IMR-90 (cell line): ENCODE results near the gene SSBP2. TPM values are rescaled to one million over a fixed set of nuclear protein-coding genes. Genes with fewer than 3 reads are reported as not detected.
A peak's percentile ranks its signal among the peaks of the same experiment; 100 is the strongest.

Experiments
- ATAC-seq: fragments of 200-7000 bp; cut with Tn5 transposase; 2 replicates; pipeline ENCODE4 v1.9.1; 2020; ENCODE audit warnings: low read depth, mild to moderate bottlenecking, moderate library complexity
- BruUV-seq: library from RNA; stranded (reverse); fragments of 400-500 nt; replicated peaks from 2 replicates; lab custom pipeline; 2021; lab: Mats Ljungman, UMichigan
- CTCF ChIA-PET: fragments of 300-600 bp; formaldehyde crosslinking; extraction: SDS; loops from one replicate; lab custom pipeline; 2021; ENCODE audit warnings: antibody characterized with exemption; lab: Yijun Ruan, JAX
- POLR2A ChIA-PET: fragments of 300-600 bp; sonication (Branson Sonifier 250); formaldehyde crosslinking; loops from one replicate; lab custom pipeline; 2022; ENCODE audit warnings: antibody characterized with exemption; ENCODE audit not compliant: unreplicated experiment; lab: Charles Lee
- DNase-seq: peaks from one replicate; pipeline ENCODE4 v3.0.0; 2013
- H2AFZ ChIP-seq: replicated peaks from 2 replicates; pipeline ENCODE3; 2013; ENCODE audit warnings: low read length, mild to moderate bottlenecking; ENCODE audit not compliant: poor library complexity
- H2AK5ac ChIP-seq: 2 replicates; pipeline ENCODE4 v1.6.1; 2013; ENCODE audit warnings: low read depth, low read length, inconsistent platforms
- H2AK9ac ChIP-seq: replicated peaks from 2 replicates; pipeline ENCODE3; 2013; ENCODE audit warnings: mild to moderate bottlenecking, low read depth, low read length, moderate library complexity; ENCODE audit not compliant: poor library complexity
- H2BK120ac ChIP-seq: 2 replicates; pipeline ENCODE4 v1.6.1; 2013; ENCODE audit warnings: low read depth, low read length, inconsistent platforms
- H2BK15ac ChIP-seq: 3 replicates; pipeline ENCODE4 v1.6.1; 2013; ENCODE audit warnings: low read depth, low read length, inconsistent platforms
- H2BK20ac ChIP-seq: 2 replicates; pipeline ENCODE4 v1.6.1; 2013; ENCODE audit warnings: low read depth, mild to moderate bottlenecking, inconsistent platforms, low read length, moderate library complexity
- H2BK5ac ChIP-seq: 2 replicates; pipeline ENCODE4 v1.6.1; 2013; ENCODE audit warnings: mild to moderate bottlenecking, low read depth, low read length, inconsistent platforms; ENCODE audit not compliant: poor library complexity, severe bottlenecking
- H3K14ac ChIP-seq: replicated peaks from 2 replicates; pipeline ENCODE4 v1.6.1; 2013; ENCODE audit warnings: low read depth, low read length, inconsistent platforms
- H3K18ac ChIP-seq: 2 replicates; pipeline ENCODE4 v1.6.1; 2013; ENCODE audit warnings: low read depth, low read length, control low read depth
- H3K23ac ChIP-seq: 2 replicates; pipeline ENCODE4 v1.6.1; 2013; ENCODE audit warnings: low read depth, low read length, inconsistent platforms
- H3K27ac ChIP-seq: 2 replicates; pipeline ENCODE4 v1.5.1; 2013; ENCODE audit warnings: mild to moderate bottlenecking, control low read depth, low read length; ENCODE audit not compliant: insufficient read depth
- H3K27me3 ChIP-seq: 2 replicates; pipeline ENCODE4 v1.6.1; 2013; ENCODE audit warnings: low read length; ENCODE audit not compliant: control insufficient read depth, insufficient read depth
- H3K36me3 ChIP-seq: 2 replicates; pipeline ENCODE4 v1.6.1; 2013; ENCODE audit warnings: low read length, mixed read lengths; ENCODE audit not compliant: control insufficient read depth, insufficient read depth
- H3K4ac ChIP-seq: 2 replicates; pipeline ENCODE4 v1.6.1; 2013; ENCODE audit warnings: low read depth, low read length, inconsistent platforms
- H3K4me1 ChIP-seq: 2 replicates; pipeline ENCODE4 v1.6.1; 2013; ENCODE audit warnings: low read length, mixed read lengths; ENCODE audit not compliant: control insufficient read depth, insufficient read depth
- H3K4me2 ChIP-seq: 2 replicates; pipeline ENCODE4 v1.6.1; 2013; ENCODE audit warnings: low read depth, mild to moderate bottlenecking, control low read depth, low read length, moderate library complexity
- H3K4me3 ChIP-seq: 2 replicates; pipeline ENCODE4 v1.5.1; 2013; ENCODE audit warnings: low read depth, mild to moderate bottlenecking, control low read depth, low read length, moderate library complexity; ENCODE audit not compliant: insufficient read depth
- H3K56ac ChIP-seq: 2 replicates; pipeline ENCODE4 v1.6.1; 2013; ENCODE audit warnings: low read length, inconsistent platforms; ENCODE audit not compliant: insufficient read depth; ENCODE audit errors: extremely low read depth
- H3K79me1 ChIP-seq, 2 experiments: 2 replicates each; pipeline ENCODE4 v1.6.1; 2013; ENCODE audit warnings: low read length in 2 of 2, inconsistent platforms in 1 of 2, low read depth in 1 of 2
- H3K9ac ChIP-seq: 2 replicates; pipeline ENCODE4 v1.6.1; 2013; ENCODE audit warnings: low read depth, low read length, control low read depth
- H3K9me1 ChIP-seq: 2 replicates; pipeline ENCODE4 v1.6.1; 2013; ENCODE audit warnings: low read length, inconsistent platforms; ENCODE audit not compliant: insufficient read depth
- H3K9me3 ChIP-seq: 2 replicates; pipeline ENCODE4 v1.6.1; 2013; ENCODE audit warnings: low read length; ENCODE audit not compliant: control insufficient read depth, insufficient read depth
- H4K20me1 ChIP-seq: 2 replicates; pipeline ENCODE4 v1.6.1; 2013; ENCODE audit warnings: low read length, inconsistent platforms; ENCODE audit not compliant: insufficient read depth
- H4K5ac ChIP-seq: 2 replicates; pipeline ENCODE4 v1.6.1; 2013; ENCODE audit warnings: mild to moderate bottlenecking, low read depth, low read length, control low read depth
- H4K8ac ChIP-seq, 2 experiments: 2 replicates each; pipeline ENCODE4 v1.6.1; 2013; ENCODE audit warnings: low read depth in 2 of 2, low read length in 2 of 2, control low read depth in 1 of 2, inconsistent platforms in 1 of 2
- H4K91ac ChIP-seq: 2 replicates; pipeline ENCODE4 v1.6.1; 2013; ENCODE audit warnings: low read depth, low read length, inconsistent platforms; ENCODE audit not compliant: insufficient read depth
- BHLHE40 ChIP-seq: fragments of 150-350 bp; IDR thresholded peaks from 2 replicates; pipeline ENCODE4 v1.6.1; 2016; ENCODE audit warnings: mild to moderate bottlenecking, low read depth, low read length
- CEBPB ChIP-seq: IDR thresholded peaks from 2 replicates; pipeline ENCODE4 v1.6.1; 2012; ENCODE audit warnings: low read depth, low read length, improper control_type of control experiment
- CHD1 ChIP-seq: IDR thresholded peaks from 2 replicates; pipeline ENCODE4 v1.6.1; 2012; ENCODE audit warnings: low read depth, low read length, improper control_type of control experiment
- MAFK ChIP-seq: IDR thresholded peaks from 2 replicates; pipeline ENCODE4 v1.6.1; 2012; ENCODE audit warnings: low read depth, low read length, improper control_type of control experiment
- MAZ ChIP-seq: IDR thresholded peaks from 2 replicates; pipeline ENCODE4 v1.6.1; 2012; ENCODE audit warnings: low read depth, mild to moderate bottlenecking, low read length, improper control_type of control experiment, moderate library complexity, borderline replicate concordance
- MXI1 ChIP-seq: IDR thresholded peaks from 2 replicates; pipeline ENCODE4 v1.6.1; 2012; ENCODE audit warnings: low read depth, mild to moderate bottlenecking, low read length, moderate library complexity, borderline replicate concordance
- NFE2L2 ChIP-seq: fragments of 150-350 bp; IDR thresholded peaks from 2 replicates; pipeline ENCODE4 v1.6.1; 2016; ENCODE audit warnings: low read depth, mild to moderate bottlenecking, low read length
- POLR2A ChIP-seq: IDR thresholded peaks from 2 replicates; pipeline ENCODE4 v1.6.1; 2012; ENCODE audit warnings: mild to moderate bottlenecking, low read depth, low read length
- RAD21 ChIP-seq: IDR thresholded peaks from 2 replicates; pipeline ENCODE4 v1.6.1; 2012; ENCODE audit warnings: low read length, improper control_type of control experiment
- RCOR1 ChIP-seq: IDR thresholded peaks from 2 replicates; pipeline ENCODE4 v1.6.1; 2012; ENCODE audit warnings: mild to moderate bottlenecking, low read length, improper control_type of control experiment; ENCODE audit not compliant: insufficient replicate concordance
- RFX5 ChIP-seq: IDR thresholded peaks from 2 replicates; pipeline ENCODE4 v1.8.0; 2012; ENCODE audit warnings: low read depth, mild to moderate bottlenecking, low read length, moderate library complexity
- SMC3 ChIP-seq: fragments of 150-350 bp; IDR thresholded peaks from 2 replicates; pipeline ENCODE4 v1.6.1; 2016; ENCODE audit warnings: low read depth, mild to moderate bottlenecking, antibody characterized with exemption, low read length, moderate library complexity
- WGBS, 2 experiments: methylation state at CpG; one replicate each; pipeline versions ENCODE4 v1.1.5 to v1.1.7; 2013; ENCODE audit warnings: missing lambda C conversion rate in 2 of 2; ENCODE audit not compliant: insufficient read length in 1 of 2; ENCODE audit errors: extremely low coverage in 2 of 2; 5-methylcytosine and 5-hydroxymethylcytosine counted together
- dilution Hi-C: fragments of 300-500 bp; cut with HindIII; formaldehyde crosslinking; loops from one replicate; pipeline ENCODE4 v1.14.3; 2018; ENCODE audit warnings: low sequenced_read_pairs; ENCODE audit not compliant: unreplicated experiment
- in situ Hi-C: fragments of 300-500 bp; cut with MboI; formaldehyde crosslinking; loops from 3 replicates; pipeline ENCODE4 v1.14.3; 2019; ENCODE audit warnings: low sequenced_read_pairs, inconsistent platforms, mixed read lengths
- intact Hi-C: fragments of 100-400 bp; cut with micrococcal nuclease; formaldehyde crosslinking; loops from 2 replicates; pipeline ENCODE4 v1.10.0; 2022
- polyA plus RNA-seq, 3 experiments: library from polyadenylated mRNA; depleted of rRNA; stranded (reverse); fragments of >200 nt; gene quantifications; 2 replicates each; pipeline ENCODE4 v1.2.3, GENCODE V29; 2012; ENCODE audit warnings: low replicate concordance in 1 of 3
- total RNA-seq: library from RNA; depleted of rRNA; stranded (reverse); fragments of >200 nt; gene quantifications from 2 replicates; pipeline ENCODE4 v1.2.3, GENCODE V29; 2012
- TF ChIP-seq, protein P1 (sequence below): fragments of 150-350 bp; IDR thresholded peaks from 2 replicates; pipeline ENCODE4 v1.6.1; 2017; ENCODE audit warnings: mild to moderate bottlenecking, antibody characterized with exemption, low read length, low read depth
- TF ChIP-seq, protein P2 (sequence below): fragments of 150-350 bp; IDR thresholded peaks from 2 replicates; pipeline ENCODE4 v1.6.1; 2016; ENCODE audit warnings: low read depth, mild to moderate bottlenecking, low read length, moderate library complexity, borderline replicate concordance

The SSBP2 gene
- total and polyA plus RNA-seq, 2 of the 4 experiments (the other 2 are of a cell fraction) = 38.4 to 42.7 TPM

DNA sequence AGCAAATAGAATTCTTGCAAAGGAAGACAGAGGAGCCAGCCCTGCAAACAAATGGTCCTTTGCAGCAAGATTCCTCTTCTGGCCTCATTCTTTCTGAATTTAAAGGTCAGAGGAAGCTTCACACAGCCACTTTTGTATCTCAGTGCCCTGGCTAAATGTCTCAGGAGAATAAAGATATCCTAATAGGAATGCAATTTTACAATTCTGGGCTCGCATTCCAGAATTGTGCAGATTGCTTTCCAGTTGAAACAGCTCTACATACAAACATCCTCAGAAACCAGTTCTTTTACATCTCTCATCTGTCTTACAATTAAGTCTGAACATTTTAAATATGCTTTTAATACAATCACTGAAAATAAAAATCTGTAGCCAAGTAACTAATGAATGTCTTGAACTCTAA, 342.4 kb downstream of the SSBP2 start:
- Histone ChIP-seq H3K4me3 (no peak overlapping the region), H3K79me1 (no peaks in the 10 kb centered on the region), H4K91ac (no peak overlapping the region), H3K4me1 (no peaks in the 10 kb centered on the region; the same call in 1 of the 2 replicates), H3K27me3 (no peaks in the 10 kb centered on the region), H3K18ac (no peak overlapping the region), H2BK15ac (no peak overlapping the region), H3K14ac (peak overlapping the region; percentile 52), H2BK5ac (no peak overlapping the region), H4K8ac (no peak overlapping the region), H3K56ac (no peak overlapping the region), H3K23ac (peak overlapping the region; percentile 59; the same call in 1 of the 2 replicates), H4K20me1 (no peaks in the 10 kb centered on the region), H2AK9ac (no peak overlapping the region), H3K9me3 (no peaks in the 10 kb centered on the region), H3K36me3 (no peaks in the 10 kb centered on the region), H2BK20ac (no peak overlapping the region), H3K4me2 (no peak overlapping the region), H2AFZ (no peak overlapping the region), H3K9ac (no peak overlapping the region), H2AK5ac (no peak overlapping the region), H3K27ac (no peak overlapping the region), H3K4ac (no peak overlapping the region), H4K5ac (no peak overlapping the region), H2BK120ac (no peak overlapping the region), H3K9me1 (0 out of 2 replicates have a peak, but pooled peaks cover 3% of the 10 kb centered on the region)
- no CpG with 5 or more reads among the region's 1 CpG for WGBS, 2 experiments
- CTCF ChIA-PET = interaction anchor here (1.3 kb wide), 1 partner anchor 11 kb away, joined by 3 read pairs; no protein-coding TSS in a partner anchor
- ATAC-seq (peak; percentile 65), DNase-seq (no peak)
- dilution Hi-C loops = no loop called here
- no peak for TF ChIP-seq POLR2A
- TF ChIP-seq BHLHE40 = no peak
- no peak for TF ChIP-seq NFE2L2
- TF ChIP-seq, protein P1, sequence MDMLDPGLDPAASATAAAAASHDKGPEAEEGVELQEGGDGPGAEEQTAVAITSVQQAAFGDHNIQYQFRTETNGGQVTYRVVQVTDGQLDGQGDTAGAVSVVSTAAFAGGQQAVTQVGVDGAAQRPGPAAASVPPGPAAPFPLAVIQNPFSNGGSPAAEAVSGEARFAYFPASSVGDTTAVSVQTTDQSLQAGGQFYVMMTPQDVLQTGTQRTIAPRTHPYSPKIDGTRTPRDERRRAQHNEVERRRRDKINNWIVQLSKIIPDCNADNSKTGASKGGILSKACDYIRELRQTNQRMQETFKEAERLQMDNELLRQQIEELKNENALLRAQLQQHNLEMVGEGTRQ = no peak
- no peak for TF ChIP-seq SMC3
- no peak for TF ChIP-seq RCOR1
- no peak for TF ChIP-seq MAFK
- no peak for TF ChIP-seq MAZ
- TF ChIP-seq CHD1 = no peak
- no peak for TF ChIP-seq MXI1
- no peak for TF ChIP-seq CEBPB
- no peak for TF ChIP-seq RAD21
- TF ChIP-seq RFX5 = no peak
- TF ChIP-seq, protein P2, sequence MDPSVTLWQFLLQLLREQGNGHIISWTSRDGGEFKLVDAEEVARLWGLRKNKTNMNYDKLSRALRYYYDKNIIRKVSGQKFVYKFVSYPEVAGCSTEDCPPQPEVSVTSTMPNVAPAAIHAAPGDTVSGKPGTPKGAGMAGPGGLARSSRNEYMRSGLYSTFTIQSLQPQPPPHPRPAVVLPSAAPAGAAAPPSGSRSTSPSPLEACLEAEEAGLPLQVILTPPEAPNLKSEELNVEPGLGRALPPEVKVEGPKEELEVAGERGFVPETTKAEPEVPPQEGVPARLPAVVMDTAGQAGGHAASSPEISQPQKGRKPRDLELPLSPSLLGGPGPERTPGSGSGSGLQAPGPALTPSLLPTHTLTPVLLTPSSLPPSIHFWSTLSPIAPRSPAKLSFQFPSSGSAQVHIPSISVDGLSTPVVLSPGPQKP = no peak
- POLR2A ChIA-PET = no interaction called here
- intact Hi-C loops = no loop called here
- no TSS peak for BruUV-seq
- in situ Hi-C loops = no loop called here
